ENCODE data around the gene FXYD6. TPM values are rescaled to one million over a fixed set of nuclear protein-coding genes. Genes with fewer than 3 reads are reported as not detected.
A peak's percentile ranks its signal among the peaks of the same experiment; 100 is the strongest.

The FXYD6 gene
- total and polyA plus RNA-seq, 8 donors, result 41.4 to 188 (median 157) TPM

DNA sequence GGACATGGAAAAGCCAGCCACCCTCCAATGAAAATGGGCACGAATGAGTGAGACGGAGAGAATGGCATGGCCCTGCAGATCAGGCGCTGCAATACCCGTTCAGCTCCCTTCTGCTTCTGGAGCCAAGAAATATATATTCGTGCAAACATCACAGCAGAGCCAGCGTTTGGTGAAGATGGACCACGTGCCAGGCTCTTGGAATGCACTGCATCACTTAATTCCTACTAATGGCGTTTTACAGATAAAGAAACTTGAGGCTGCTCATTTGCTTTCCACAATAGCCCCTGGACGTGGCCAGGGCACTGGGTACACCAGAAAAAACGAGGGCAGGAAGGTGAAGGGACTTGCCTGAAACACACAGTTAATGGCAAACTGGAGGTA, 50.3 kb downstream of the FXYD6 start:
- intact Hi-C loops (cut with DNase I), result no loop called here
- H3K4me1 ChIP-seq, result peaks cover 16 to 81% of the 10 kb centered on the region in 2 donors
- no peak overlapping the region for H3K4me3 ChIP-seq
- H3K27me3 ChIP-seq, result no peaks in the 10 kb centered on the region
- TF ChIP-seq, protein P1, sequence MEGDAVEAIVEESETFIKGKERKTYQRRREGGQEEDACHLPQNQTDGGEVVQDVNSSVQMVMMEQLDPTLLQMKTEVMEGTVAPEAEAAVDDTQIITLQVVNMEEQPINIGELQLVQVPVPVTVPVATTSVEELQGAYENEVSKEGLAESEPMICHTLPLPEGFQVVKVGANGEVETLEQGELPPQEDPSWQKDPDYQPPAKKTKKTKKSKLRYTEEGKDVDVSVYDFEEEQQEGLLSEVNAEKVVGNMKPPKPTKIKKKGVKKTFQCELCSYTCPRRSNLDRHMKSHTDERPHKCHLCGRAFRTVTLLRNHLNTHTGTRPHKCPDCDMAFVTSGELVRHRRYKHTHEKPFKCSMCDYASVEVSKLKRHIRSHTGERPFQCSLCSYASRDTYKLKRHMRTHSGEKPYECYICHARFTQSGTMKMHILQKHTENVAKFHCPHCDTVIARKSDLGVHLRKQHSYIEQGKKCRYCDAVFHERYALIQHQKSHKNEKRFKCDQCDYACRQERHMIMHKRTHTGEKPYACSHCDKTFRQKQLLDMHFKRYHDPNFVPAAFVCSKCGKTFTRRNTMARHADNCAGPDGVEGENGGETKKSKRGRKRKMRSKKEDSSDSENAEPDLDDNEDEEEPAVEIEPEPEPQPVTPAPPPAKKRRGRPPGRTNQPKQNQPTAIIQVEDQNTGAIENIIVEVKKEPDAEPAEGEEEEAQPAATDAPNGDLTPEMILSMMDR (IDR thresholded peaks at IDR 0.05), result no peak
- ATAC-seq (no peak), DNase-seq (peak in 2 of 4 donors; percentile 2 to 50)
- no peaks in the 10 kb centered on the region for H3K36me3 ChIP-seq
- H3K27ac ChIP-seq, result no peak overlapping the region
- H3K9me3 ChIP-seq, result no peaks in the 10 kb centered on the region

DNA sequence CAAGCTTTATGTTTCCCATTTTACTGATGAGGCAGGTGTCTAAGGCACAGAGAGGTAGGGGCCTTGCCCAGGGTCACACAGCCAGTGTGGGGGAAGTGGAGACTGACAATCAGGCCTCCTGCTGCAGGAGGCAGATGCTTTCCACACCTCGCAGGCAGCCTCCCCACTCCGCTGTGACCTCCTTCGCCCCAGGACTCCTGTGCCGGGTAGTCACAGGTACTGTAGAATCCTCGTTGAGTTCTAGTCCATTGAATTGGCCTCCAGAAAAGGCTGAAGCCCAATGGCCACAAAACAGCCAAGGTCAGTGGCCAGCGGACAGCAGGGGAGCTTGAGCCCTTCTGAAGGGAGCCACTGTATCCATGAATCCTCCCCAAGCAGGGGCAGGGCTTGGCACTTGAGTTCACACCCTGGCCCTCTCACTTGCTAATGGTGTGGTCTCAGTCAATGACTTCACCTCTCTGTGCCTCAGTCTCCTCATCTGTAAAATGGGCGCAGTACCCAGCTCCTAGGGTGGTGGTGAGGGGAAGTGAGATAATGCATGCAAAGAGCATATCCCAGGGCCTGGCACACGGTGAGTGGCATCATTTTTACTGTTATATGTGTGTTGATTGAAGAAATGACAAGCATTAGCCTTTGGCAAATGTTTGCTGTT, 50.8 kb downstream of the FXYD6 start:
- no peak overlapping the region for H3K4me3 ChIP-seq
- DNase-seq (peak in 1 of 4 donors; percentile 9), ATAC-seq (no peak)
- H3K36me3 ChIP-seq, result no peaks in the 10 kb centered on the region
- H3K27ac ChIP-seq, result no peak overlapping the region
- intact Hi-C loops (cut with DNase I), result no loop called here
- TF ChIP-seq, protein P1 (IDR thresholded peaks at IDR 0.05), result no peak
- no peaks in the 10 kb centered on the region for H3K27me3 ChIP-seq
- H3K4me1 ChIP-seq, result peaks cover 16 to 76% of the 10 kb centered on the region in 2 donors
- H3K9me3 ChIP-seq, result no peaks in the 10 kb centered on the region

DNA sequence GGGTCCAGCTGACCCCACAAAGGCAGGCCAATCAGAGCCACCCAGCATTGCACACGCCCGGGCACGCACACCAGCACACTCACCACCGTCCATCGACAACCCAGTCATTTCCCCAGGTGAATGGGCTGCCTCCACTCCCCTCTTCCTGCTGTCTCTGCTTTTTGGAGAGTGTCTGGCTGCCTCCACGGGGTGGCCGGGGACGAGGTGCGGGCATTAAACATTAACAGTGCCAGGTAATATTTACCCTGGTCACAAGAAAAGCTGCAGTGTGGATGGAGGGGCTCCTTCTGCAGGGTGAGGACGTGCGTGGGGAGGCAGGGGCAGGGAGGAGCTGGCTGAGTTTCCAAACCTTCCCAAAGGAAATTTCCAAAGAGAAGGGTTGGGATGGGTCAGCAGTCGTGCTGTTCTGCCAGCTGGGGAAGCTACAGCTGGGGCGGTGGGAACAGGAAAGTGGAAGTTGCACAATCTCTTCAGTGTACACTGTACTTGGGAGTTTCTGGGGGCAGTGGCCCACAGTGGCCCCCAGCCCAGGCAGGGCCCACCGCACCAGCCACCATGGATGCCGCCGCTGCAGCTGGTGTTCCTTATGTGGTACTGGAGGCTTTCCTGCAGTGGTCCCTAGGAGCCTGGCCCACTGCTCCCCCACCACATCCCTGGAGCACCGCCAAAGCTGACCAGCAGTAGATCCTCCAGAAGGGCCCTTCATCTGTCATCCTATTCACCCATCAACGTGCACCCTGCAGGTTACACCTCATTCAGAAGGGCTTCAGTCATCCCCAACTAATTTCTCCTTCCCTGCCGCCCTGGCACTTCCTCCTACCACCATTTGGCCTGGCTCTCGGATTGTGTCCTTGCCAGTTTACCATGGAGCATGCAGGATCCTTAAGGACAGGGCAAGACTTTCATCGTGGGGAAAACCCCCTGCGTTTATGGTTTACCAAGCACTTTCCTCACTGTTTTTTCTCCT, 51.6 kb downstream of the FXYD6 start, which contains the start of gene FXYD2:
Gene FXYD2 (minus strand): TSS at position 174 of the 967 bp plus-strand sequence. CDS start 66 bp downstream, at position 108.
- peak in 3 of 4 donors; percentile 56 to 88 (median 72) for DNase-seq

DNA sequence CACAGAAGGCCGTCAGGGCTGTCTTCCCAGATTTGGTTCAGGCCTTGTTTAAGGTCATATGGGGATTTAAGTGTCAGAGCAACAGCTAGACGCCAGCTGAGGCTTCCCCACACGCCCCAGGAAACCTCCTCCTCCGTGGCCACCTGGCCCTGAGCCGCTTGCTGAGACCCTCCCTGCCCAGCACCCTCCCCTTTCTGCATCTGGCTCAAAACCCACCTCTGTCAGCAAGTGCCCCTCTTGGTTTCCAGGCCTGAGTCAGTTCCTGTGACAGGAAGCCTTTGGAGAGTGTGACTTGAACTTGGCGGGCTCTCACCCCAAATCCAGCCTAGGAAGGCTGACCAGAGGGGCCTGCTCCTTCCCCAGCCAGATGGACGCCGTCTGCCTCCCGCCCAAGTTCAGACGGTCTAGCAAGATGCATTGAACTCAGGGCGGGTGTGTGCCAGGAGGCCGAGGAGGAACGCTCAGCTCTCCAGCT, 52.5 kb downstream of the FXYD6 start:
- TF ChIP-seq, protein P1 (IDR thresholded peaks at IDR 0.05), result no peak
- H3K27me3 ChIP-seq, result no peaks in the 10 kb centered on the region
- no peaks in the 10 kb centered on the region for H3K9me3 ChIP-seq
- H3K4me3 ChIP-seq, result no peak overlapping the region
- peak in 3 of 4 donors; percentile 55 to 89 (median 79) for DNase-seq
- peak; percentile 47 for ATAC-seq
- intact Hi-C loops (cut with DNase I), result loop anchor here in 1 of 2 donors (5.0 kb wide), 1 partner anchor 228 kb away; no protein-coding TSS in a partner anchor
- H3K4me1 ChIP-seq, result peaks cover 13 to 65% of the 10 kb centered on the region in 2 donors
- no peaks in the 10 kb centered on the region for H3K36me3 ChIP-seq
- H3K27ac ChIP-seq, result peak overlapping the region; percentile 67 to 68

More for the DNA sequence above, 51.6 kb downstream of the FXYD6 start, which contains the start of gene FXYD2:
- Histone ChIP-seq H3K4me3 (no peak within 1 kb of the TSS), H3K4me1 (peaks cover 16 to 68% of the 10 kb centered on the region in 2 donors), H3K27me3 (no peaks in the 10 kb centered on the region), H3K27ac (peak within 1 kb of the TSS; percentile 67 to 68), H3K36me3 (no peaks in the 10 kb centered on the region), H3K9me3 (no peaks in the 10 kb centered on the region)
- ATAC-seq, result peak; percentile 44
- TF ChIP-seq, protein P1 (IDR thresholded peaks at IDR 0.05), result no peak
- intact Hi-C loops (cut with DNase I), result loop anchor here in 1 of 2 donors (5.0 kb wide), 1 partner anchor 227 kb away; no protein-coding TSS in a partner anchor
